ENCODE measurements around the gene BTBD9. TPM values are rescaled to one million over a fixed set of nuclear protein-coding genes. Genes with fewer than 3 reads are reported as not detected.

Gene BTBD9
- total RNA-seq, 4 donors from 2014 or later, result 8.6 to 34.1 (median 30.8) TPM

DNA sequence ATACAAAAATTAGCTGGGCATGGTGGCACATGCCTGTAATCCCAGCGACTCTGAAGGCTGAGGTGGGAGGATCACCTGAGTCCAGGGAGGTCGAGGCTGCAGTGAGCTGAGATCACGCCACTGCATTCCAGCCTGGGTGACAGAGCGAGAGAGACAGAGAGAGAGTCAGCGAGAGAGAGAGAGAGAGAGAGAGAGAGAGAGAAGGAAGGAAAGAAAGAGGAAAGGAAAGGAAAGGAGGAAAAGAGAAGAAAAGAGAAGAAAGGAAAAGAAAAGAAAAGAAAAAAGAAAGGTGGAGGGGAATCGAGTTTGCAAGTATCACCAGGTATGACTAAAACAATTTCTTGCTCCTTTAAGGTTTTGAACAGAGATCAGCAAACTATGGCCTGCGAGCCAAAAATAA is 152.3 kb downstream of the BTBD9 start:
- Histone ChIP-seq H3K27me3 (no peaks in the 10 kb centered on the region), H3K27ac (no peak overlapping the region), H3K36me3 (no peaks in the 10 kb centered on the region), H3K9me3 (no peaks in the 10 kb centered on the region), H3K4me1 (no peaks in the 10 kb centered on the region), H3K4me3 (no peak overlapping the region)
- 89 to 93% methylated on average over 2 to 7 of the region's 7 CpGs for WGBS, 2 donors (ENCODE audit: low coverage in 1 of 2)
- intact Hi-C loops (cut with DNase I; ENCODE audit: low total_unique reads), result no loop called here
- TF ChIP-seq POLR2AphosphoS5 (IDR thresholded peaks at IDR 0.05), result no peak
- no peak for TF ChIP-seq POLR2A (IDR thresholded peaks at IDR 0.05)
- in situ Hi-C loops (cut with MboI; ENCODE audit: low pct_ligation_motif_present in 1 of 4, low pct_unique_long_range_greater_than_20kb in 1 of 4, low sequenced_read_pairs in 3 of 4), result loop anchor here in 3 of 4 donors (25.0 kb wide), 2 partner anchors 450 to 700 kb away; no protein-coding TSS in a partner anchor
- no peak for DNase-seq

DNA sequence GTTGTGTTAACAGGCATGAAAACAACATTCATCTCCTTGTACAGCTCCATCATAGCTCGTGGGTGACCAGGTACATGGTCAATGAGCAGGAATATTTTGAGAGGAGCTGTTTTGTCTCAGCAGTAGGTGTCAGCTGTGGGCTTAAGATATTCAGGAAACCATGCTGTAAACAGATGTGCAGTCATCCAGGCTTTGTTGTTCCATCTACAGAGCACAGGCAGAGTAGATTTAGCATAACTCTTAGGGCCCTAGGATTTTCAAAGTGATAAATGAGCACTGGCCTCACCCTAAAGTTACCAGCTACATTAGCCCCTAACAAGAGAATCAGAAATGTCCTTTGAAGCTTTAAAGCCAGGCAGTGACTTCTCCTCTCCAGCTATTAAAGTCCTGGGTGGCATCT is 154.2 kb downstream of the BTBD9 start:
- H3K4me3 ChIP-seq, result no peak overlapping the region
- in situ Hi-C loops (cut with MboI; ENCODE audit: low pct_ligation_motif_present in 1 of 4, low pct_unique_long_range_greater_than_20kb in 1 of 4, low sequenced_read_pairs in 3 of 4), result loop anchor here in 3 of 4 donors (25.0 kb wide), 2 partner anchors 448 to 698 kb away; no protein-coding TSS in a partner anchor
- H3K36me3 ChIP-seq, result no peaks in the 10 kb centered on the region
- no peaks in the 10 kb centered on the region for H3K9me3 ChIP-seq
- no peak for DNase-seq
- H3K27me3 ChIP-seq, result no peaks in the 10 kb centered on the region
- WGBS, 2 donors (ENCODE audit: low coverage in 1 of 2), result 70 to 87% methylated on average over 1 of the region's 1 CpG
- intact Hi-C loops (cut with DNase I; ENCODE audit: low total_unique reads), result no loop called here
- H3K27ac ChIP-seq, result no peak overlapping the region
- H3K4me1 ChIP-seq, result no peaks in the 10 kb centered on the region
- no peak for TF ChIP-seq EP300 (IDR thresholded peaks at IDR 0.05; ENCODE audit: low read depth)
- no peak for TF ChIP-seq POLR2A (IDR thresholded peaks at IDR 0.05)
- TF ChIP-seq, protein P1, sequence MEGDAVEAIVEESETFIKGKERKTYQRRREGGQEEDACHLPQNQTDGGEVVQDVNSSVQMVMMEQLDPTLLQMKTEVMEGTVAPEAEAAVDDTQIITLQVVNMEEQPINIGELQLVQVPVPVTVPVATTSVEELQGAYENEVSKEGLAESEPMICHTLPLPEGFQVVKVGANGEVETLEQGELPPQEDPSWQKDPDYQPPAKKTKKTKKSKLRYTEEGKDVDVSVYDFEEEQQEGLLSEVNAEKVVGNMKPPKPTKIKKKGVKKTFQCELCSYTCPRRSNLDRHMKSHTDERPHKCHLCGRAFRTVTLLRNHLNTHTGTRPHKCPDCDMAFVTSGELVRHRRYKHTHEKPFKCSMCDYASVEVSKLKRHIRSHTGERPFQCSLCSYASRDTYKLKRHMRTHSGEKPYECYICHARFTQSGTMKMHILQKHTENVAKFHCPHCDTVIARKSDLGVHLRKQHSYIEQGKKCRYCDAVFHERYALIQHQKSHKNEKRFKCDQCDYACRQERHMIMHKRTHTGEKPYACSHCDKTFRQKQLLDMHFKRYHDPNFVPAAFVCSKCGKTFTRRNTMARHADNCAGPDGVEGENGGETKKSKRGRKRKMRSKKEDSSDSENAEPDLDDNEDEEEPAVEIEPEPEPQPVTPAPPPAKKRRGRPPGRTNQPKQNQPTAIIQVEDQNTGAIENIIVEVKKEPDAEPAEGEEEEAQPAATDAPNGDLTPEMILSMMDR (IDR thresholded peaks at IDR 0.05), result no peak
- TF ChIP-seq POLR2AphosphoS5 (IDR thresholded peaks at IDR 0.05), result no peak

DNA sequence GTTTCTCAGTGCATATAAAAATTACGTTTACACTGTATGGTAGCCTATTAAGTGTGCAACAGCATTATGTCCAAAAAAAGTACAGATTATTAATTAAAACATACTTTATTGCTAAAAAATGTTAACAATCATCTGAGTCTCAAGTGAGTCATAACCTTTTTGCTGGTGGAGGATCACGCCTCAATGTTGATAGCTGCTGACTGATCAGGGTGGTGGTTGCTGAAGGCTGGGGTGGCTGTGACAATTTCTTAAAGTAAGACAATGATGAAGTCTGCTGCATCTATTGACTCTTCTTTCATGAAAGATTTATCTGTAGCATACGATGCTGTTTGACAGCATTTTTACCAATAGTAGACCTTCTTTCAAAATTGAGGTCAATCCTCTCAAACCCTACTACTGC is 155.1 kb downstream of the BTBD9 start:
- WGBS, 2 donors (ENCODE audit: low coverage in 1 of 2), result 80 to 86% methylated on average over 3 of the region's 3 CpGs
- TF ChIP-seq POLR2A (IDR thresholded peaks at IDR 0.05) (no peak), POLR2AphosphoS5 (IDR thresholded peaks at IDR 0.05) (no peak), EP300 (IDR thresholded peaks at IDR 0.05; ENCODE audit: low read depth) (no peak)
- TF ChIP-seq, protein P1 (IDR thresholded peaks at IDR 0.05), result no peak

DNA sequence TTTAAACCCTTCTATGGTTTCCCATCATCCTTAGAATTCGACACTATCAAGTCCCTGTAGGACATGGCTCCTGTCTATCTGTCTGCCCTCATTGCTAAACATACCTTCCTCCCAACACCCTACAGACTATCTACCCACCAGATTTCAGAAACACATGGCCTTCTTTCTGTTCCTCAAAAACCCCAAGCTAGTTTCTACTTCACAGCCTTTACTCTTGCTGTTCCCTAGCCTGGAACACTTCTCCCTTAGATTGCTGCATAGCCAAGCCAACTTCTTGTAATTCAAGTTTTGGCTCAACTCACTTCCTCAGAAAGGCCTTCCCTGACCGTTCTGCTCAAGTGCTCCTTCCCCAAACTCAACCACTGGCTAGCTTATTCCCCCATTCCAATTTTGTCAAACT is 156.2 kb downstream of the BTBD9 start:
- H3K27me3 ChIP-seq, result no peaks in the 10 kb centered on the region
- no peak for TF ChIP-seq POLR2AphosphoS5 (IDR thresholded peaks at IDR 0.05)
- TF ChIP-seq, protein P1 (IDR thresholded peaks at IDR 0.05), result no peak
- TF ChIP-seq POLR2A (IDR thresholded peaks at IDR 0.05), result no peak
- no peak for TF ChIP-seq EP300 (IDR thresholded peaks at IDR 0.05; ENCODE audit: low read depth)
- in situ Hi-C loops (cut with MboI; ENCODE audit: low pct_ligation_motif_present in 1 of 4, low pct_unique_long_range_greater_than_20kb in 1 of 4, low sequenced_read_pairs in 3 of 4), result loop anchor here in 3 of 4 donors (25.0 kb wide), 2 partner anchors 446 to 696 kb away; no protein-coding TSS in a partner anchor

More for the DNA sequence above, 155.1 kb downstream of the BTBD9 start:
- DNase-seq, result no peak
- Histone ChIP-seq H3K27ac (no peak overlapping the region), H3K9me3 (no peaks in the 10 kb centered on the region), H3K4me1 (no peaks in the 10 kb centered on the region), H3K27me3 (no peaks in the 10 kb centered on the region), H3K4me3 (no peak overlapping the region), H3K36me3 (no peaks in the 10 kb centered on the region)
- intact Hi-C loops (cut with DNase I; ENCODE audit: low total_unique reads), result loop anchor here (5.0 kb wide), 1 partner anchor 752 kb away; no protein-coding TSS in a partner anchor
- in situ Hi-C loops (cut with MboI; ENCODE audit: low pct_ligation_motif_present in 1 of 4, low pct_unique_long_range_greater_than_20kb in 1 of 4, low sequenced_read_pairs in 3 of 4), result loop anchor here in 3 of 4 donors (25.0 kb wide), 2 partner anchors 447 to 697 kb away; no protein-coding TSS in a partner anchor

More for the DNA sequence above, 156.2 kb downstream of the BTBD9 start:
- WGBS, 2 donors (ENCODE audit: low coverage in 1 of 2), result 71 to 77% methylated on average over 2 of the region's 2 CpGs
- Histone ChIP-seq H3K9me3 (no peaks in the 10 kb centered on the region), H3K27ac (no peak overlapping the region), H3K4me1 (no peaks in the 10 kb centered on the region), H3K4me3 (no peak overlapping the region), H3K36me3 (no peaks in the 10 kb centered on the region)
- intact Hi-C loops (cut with DNase I; ENCODE audit: low total_unique reads), result loop anchor here (5.0 kb wide), 1 partner anchor 751 kb away; no protein-coding TSS in a partner anchor
- DNase-seq, result no peak

All from transverse colon (tissue), 4 donors.